Activated CD8-positive, alpha-beta memory T cell treated with anti-CD3 and anti-CD28 coated beads for 48 hours (primary cell): Measurements from ENCODE around the gene EPB42.

Experiments
- DNase-seq, 3 experiments: peaks; one replicate each; pipeline ENCODE4 v3.0.0-alpha.2; 2020; ENCODE audit warnings: low read depth in 2 of 3, low spot score in 2 of 3

The EPB42 gene

DNA sequence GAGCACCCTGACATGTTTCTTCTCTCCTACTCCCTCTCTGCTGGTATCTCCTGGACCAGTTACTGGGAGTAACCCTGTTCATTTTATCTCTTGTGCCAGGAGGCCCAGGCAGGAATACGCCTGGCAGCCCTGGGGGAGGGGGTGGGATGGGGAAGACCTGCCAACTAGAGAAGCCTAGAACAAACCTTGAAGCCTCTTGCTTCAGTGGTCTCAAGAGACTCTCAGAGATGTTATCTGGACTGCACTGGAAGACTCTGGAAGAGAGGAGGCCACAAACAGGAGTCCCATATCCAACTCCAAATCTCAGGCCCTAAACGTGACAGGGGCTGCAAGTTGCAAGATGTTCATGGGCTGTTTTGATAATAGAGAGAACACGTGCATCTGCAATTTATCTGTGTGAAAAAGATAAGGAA lies at the start of gene EPB42:
TSS of gene EPB42 (minus strand) at position 28 of the 413 bp plus-strand sequence. CDS start 193 bp downstream, outside the sequence.
- DNase-seq = no peak

DNA sequence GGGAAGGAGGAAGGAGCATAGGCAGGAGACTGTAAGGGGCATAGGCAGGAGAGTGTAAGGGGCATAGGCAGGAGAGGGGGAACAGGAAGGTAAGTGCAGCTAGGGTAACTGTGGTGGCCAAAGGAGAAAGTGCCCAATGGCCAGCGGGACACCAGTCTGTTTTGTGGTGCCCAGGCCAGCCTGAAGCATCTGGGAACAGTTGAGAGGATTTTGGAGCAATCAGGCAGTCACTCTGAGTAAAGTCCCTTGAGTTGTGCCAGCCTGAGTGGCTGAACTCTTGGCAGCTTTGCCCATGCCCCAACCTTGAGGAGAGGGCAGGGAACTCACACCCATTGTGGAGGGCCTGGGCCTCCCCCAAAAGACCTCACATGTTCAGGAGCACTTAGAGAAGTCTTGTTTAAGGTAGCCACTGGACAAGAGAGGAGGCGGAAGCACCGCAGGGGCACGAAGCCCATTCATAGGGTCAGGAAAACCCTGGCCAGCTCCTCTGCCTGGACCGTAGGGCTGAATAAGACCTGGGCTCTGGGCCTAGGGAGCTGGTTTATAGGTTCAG lies 49.4 kb upstream of the EPB42 start:
- no peak for DNase-seq

DNA sequence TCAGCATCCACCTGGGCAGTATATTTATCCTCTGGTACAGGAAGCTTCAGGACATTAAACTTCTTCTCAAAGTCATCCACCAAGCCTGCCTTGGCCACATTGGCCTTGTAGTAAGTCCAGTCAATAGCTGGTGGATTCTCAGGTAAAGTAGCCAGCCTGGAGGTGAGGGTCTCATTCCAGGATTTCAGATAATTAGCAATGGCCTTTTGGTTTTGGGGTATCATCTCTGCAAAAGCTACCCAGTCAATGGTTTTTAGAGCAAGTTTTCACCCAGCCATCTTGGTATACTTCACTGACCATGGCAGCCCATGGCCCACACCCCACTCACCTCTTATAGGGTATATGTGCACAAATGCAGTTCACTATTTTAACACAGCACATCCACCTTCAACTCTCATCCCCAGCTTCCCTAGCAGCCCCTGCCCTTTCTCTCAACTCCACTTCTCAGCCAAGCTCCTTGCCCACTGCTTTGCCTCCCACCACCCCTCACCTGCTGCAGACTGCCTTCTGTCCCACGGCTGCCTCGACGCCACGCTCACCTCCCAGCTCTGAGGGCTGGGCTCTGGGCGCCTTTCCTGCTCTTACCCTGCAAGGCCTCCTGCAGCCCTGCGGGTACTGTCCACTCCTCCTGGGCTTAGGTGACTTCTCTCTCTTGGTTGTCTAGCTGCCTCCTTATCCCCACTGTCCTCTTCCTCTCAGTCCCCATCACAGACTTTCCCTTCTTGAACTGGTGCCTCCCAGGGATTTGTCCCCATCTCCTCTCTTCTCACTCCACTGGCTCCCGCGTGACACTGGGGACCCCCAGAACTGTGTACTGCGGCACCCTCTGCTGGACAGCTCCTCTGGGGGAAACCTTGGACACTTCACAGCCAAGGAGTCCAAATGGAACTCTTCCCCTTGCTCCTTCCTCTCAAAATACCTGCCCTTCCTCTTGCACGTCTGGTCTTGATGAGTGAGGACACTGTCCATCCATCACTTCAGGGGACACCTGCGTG lies 47.6 kb upstream of the EPB42 start:
- DNase-seq = no peak

DNA sequence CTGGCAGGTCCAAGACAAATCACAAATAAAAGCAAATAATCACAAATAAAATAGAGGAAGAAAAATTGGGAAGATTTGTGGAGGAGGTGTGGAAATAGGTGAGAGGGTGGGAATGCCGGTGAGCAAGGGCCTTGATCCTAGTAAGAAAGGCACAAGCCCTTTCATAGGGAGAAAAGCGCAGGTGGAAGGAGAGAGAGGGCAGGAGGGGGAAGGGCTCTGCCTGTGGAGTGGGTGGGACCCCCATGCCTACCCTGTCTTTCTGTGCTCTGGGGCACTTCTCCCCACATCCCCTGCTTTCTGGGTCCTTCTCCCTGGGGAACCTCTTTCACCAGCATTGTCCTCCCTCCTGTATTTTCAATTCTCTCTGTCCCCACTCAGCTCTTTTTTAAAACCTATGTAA lies 46.6 kb upstream of the EPB42 start:
- DNase-seq = no peak

DNA sequence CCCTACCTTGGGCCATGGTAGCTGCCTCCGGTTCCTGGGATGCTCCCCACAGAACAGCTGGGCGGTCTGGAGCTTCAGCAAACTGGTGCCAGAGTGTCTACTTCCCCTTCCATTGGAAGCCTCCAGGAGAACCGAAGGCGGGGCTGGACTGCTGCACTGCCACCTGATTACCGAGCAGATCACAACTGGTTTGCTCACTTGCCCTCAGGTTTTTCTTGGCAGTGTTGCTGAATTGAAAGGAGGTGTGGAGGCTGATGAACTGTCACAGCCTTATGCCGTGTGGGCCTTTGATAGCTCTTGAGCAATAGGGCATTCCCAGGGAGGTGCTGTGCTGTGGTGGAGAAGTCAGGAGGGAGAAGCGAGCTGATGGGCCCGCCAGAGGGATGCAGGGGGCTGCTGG lies 46.0 kb upstream of the EPB42 start, which contains the start of gene TGM5:
TSS of gene TGM5 (minus strand) at position 95 of the 400 bp plus-strand sequence. CDS start at position 16, 79 bp downstream.
- DNase-seq = no peak

DNA sequence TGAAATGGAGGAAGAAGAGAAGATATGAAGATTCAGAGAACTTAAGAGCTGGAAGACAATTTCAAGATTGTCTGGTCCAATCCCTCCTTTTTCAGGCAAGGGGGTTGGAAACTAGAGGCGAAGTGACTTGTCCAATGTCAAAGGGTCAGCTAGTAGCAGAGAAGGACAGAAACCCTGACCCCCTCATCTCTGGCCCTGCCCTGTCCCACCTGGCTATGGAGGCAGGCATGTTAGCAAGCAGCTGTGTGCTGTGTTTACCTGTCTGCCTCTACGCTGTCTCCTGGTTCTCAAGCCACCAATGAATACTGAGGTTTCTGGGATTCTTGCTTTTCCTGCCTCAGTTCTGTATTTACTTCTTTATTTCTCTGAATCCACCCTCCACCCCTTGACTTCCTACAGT lies 45.6 kb upstream of the EPB42 start:
- no peak for DNase-seq

DNA sequence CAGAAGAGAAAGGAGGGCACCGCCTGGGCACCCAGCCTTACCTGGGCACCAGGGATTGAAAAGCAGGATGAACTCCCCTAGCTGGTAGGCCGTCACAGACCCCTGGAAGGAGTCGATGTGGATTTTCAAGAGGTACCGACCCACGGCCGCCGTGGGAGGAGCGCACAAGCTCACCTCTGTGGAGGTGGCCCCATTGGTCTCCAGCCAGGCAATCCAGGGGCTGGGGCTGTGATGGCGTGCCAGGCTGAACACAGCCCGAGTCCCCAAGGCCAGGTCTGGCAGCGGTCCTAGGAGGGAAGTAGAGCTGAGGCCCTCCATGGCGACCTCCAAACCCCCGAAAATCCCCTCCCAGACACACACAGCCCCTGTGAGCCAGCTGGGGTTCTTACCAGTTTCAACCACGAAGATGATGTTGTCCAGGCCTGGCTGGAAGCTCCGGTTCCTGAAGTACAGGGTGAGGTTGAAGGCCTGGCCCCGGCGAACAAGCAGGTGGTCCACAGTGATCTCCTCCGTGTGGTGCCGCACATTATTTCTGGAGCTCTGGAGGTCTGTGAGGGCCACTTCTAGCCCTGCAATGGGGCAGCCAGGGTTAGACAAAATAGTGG lies 39.3 kb upstream of the EPB42 start:
- no peak for DNase-seq

DNA sequence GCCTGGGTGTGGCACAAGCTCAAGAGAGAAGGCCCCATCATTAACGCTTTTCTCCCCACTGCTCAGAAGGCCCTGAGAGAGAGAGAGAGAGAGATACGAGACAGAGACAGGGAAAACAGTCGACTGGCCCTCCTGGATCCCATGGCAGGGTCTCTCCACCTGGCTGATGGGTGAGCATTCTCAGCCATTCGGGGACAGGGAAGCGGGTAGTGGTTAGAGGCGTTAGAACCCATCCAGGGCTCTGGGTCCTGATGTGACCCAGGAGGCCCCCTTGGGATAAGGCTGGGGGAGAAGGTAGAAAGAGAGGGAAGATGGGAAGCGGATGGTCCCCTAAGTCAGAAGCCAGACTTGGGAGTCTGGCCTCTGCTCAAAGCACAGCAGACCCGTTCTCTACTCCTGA lies 38.0 kb upstream of the EPB42 start:
- DNase-seq = no peak

DNA sequence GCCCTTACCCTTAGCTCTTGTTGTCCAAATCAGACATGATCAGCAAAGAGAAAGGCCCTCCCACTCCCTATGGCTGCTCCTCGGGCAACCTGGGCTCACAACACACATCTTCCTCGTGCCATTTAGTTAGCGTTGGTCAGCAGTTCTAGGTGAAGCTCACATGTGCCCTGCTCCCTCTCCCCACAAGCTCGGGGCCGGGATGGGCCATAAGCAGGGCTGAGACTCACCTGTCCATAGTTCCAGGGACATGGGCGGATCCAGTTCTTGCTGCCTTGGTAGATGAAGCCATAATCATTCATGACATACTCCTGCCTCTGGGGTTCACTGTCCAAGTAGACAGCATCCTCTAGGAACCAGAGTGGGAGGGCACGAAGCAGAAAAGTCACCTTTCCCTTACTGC lies 35.5 kb upstream of the EPB42 start:
- DNase-seq = no peak

DNA sequence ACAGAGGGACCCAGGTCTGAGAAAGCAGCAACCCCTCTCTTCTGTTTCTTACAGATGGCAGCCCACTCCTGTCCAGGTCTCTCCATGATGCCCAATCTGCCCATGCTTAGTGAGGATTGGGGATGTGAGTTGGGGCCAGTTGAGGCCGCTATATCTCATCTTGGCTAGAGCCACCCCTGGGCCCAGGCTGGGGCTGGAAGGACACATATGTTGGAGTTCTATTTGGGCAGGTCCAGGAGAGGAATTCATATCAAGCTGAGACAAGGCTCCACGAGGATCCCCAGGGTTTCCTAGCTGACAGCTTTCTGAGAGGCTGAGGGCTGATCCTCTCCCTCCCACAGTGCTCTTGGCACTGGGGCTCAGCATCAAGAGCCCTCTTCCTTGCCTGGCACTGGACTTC lies 34.6 kb upstream of the EPB42 start:
- DNase-seq = no peak

DNA sequence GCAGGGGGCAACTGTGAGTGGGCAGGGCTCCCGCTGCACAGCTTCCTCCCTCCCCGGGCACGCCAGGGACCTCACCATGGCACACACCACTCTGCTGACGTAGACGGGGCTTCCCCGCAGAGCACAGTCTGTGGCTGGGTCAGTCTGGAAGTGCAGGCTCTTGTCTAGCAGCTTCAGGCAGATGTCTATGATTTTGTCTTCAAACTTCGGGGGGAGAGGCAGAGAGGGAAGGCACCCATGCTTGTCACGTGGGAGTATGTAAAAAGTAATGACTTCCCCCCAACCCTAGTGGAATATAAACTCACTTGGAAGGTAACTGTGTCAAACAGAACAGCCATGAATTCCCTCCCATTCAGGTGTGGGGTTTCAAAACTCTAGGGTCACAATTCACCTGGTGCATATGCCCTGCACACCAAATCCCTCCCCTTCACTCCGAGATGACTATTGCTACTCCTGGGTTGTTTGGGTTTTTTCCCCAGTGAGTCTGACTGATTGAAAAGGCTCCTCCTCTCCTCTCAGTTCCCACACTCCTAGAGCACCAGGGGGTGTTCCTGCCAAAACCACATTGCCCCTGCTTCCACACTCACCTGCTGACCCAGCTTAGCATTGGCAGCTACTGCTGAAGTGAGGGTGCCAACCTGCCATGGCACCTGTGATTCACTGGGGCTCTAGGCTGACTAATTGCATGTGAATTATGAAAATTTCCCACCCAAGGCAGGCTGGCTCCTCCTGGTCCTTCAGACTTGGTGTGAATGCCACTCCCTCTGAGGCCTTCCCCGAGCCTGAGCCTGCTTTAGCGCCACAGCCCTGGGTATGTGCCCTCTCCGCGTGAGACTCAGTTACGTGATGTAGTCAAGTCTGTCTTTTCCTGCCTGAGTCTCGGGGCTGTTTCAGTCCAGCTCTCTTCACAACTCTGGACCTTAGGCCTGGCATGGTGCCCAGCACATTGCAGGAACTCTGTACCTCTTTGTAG lies 32.9 kb upstream of the EPB42 start:
- no peak for DNase-seq

DNA sequence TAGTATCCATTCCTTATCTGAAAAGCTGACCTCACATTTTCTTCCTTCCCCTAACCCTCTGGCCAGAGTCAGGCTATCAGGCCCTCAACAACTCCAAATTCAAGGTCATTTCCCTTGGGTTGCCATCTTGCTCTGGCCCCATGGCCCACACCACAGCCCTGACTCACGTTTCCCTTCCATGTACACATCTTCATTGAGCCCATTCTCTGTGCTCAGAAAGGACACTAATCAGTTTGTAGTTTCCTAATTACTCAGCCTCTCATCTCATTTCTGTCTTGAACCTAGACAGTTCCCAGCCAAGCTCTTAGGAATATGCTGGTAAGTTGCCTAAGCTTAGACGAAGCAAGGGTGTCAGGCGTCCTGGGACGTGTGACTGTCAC lies 31.0 kb upstream of the EPB42 start:
- peak in 1 of 3 experiments; percentile 24 for DNase-seq

DNA sequence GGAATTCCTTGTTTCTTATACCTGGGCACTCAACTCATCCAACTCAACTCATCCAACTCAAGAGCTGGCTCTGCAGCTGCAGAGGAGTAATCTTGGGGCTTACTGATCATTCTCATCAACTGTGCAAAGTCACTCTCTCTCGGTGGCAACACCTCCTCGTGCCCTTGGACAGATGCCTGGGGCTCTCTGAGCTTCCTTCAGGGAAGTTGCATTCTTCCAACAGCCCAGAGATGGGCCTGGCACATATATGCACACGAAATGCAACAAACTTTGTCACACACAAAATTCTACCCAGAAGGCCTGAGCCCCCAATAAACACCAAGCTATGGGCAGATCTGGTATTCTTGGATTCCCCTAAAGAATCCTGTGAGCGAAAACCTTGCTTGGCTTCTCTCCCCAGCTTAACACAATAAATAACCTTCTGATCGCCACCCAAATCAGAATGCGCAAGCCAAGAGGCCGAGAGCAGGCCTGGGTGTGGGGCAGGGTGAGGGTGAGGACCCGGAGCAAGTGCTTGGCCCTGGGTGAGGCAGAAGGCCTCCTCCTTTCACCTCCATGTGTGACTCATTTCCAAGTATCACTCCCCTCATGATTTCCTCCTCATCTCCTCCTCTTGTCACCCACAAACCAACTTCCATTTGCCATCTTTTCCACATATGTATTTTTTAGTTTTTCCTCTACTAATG lies 30.5 kb upstream of the EPB42 start:
- DNase-seq = no peak

DNA sequence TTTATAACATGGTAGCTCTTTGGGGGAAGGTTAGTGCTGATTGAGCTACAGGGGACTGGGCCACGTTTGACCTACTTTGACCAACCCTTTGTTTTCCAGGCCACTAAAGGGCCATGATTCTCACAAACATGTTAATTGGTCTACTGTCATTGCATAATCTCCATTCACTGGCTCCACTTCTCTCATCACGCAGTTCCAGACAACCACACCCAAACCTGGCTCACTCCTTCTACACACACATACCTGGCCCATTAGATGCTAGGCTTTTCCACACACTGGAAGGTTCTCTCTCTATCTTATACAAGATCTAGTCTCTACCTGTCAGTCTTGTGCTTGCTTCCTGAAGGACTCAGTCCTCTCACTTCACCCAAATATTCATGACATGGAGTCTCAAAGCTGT lies 30.0 kb upstream of the EPB42 start:
- DNase-seq = no peak

DNA sequence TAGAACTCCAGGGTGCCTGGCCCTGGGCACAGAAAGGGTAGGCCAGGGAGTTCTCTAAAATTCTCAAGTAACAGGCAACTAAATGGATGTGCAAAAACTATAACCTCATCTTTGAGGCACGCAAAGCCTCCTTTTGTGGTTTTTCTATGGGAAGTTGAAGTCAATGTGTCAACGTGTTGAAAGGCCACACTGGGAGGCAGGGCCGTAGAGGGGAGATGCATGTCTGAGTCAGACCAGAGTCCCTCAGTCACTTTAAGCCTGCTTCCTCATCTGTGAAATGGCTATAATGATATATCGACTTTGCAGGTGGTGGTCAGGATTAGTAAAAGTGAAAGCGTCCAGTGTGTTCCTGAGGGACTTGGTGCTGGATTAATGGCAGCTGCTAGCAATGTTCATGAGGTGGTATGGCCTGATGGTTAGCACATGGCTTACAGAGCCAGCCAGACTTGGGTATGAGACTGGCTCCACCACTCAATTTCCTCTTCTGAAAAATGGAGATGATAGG lies 28.9 kb upstream of the EPB42 start:
- DNase-seq = no peak

DNA sequence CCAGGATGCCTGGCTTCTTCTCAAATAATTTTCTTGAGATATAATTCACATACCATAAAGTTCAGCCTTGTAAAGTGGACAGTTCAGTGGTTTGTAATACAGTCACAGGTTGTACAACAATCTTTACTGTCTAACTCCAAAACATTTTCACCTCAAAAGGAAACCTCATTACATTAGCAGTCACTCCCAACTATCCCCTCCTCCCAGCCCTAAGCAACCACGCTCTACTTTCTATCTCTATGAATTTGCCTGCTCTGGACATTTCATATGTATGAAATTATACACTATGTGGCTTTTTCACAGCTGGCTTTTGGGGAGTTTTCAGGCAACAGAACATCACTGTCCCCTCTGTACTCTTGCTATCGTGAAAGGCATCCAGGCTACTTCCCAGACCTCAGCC lies 28.4 kb upstream of the EPB42 start:
- no peak for DNase-seq

DNA sequence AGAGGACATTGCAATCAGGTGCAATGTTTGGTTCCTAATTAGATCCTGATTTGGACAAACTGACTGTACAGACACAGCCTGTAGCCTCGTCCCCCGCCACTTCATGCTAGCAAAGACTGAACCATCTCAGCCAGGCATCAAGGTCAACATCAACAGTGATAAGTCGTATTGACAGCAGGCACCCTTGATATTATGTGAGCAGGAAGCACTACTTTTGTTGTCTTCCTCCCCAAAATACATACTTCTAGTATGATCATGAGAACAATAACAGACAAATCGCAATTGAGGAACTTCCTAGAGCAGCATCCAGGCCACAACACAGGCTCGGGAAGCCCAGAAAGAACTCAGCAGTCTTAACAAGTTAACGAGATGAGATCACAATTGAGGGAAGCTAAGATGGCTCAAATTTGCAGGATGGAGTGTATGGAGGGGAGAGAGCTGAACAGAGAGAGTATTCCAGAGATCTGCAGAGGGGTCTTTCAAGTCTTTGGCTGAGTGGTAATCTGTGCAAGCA lies 25.5 kb upstream of the EPB42 start:
- no peak for DNase-seq

DNA sequence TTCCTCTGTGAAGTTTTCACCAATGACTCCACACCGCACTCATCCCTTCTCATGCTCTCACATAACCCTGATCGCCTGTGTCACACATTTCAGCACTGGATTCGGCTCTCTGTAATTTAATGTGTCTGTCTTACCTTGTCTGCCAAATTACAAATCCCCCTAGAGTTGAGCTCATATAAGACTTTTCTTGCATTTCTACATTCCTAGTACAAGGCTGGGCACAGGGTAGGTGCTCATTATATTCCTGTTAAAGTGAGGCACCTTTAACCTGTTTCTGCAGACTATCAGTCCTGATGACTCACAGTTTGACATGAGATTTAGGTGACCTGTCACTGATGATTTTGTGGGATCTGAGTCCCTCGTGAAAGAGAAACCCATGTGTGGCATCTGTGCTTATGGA lies 23.3 kb upstream of the EPB42 start:
- DNase-seq = no peak

DNA sequence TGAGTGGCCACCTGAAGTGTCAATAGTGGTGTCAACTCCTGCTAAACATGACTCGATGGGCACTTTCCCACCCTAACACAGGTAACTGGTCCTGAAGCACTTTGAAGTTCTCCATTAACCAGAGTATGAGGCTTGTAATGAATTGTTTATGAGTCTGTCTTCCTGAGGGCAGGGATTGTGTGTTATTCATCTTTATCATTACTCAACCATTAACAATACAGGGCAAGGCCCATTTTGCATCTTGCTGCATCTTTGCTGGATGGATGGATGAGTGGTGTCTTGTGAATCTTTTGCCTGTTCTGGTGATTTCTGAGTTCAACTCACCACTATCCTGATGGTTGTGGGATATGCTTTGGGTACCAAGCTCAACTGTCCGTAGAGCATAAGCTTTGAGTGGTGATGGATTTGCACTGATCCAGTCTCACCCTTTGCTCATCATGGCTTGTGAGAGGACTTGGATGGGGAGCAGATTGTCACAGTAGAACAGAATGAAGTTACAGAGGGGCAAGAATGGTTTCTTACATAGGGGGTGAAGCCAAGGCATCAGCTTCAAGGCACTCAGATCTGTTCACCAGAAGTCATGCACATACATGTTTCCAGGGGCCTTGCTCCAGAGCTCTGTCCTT lies 22.3 kb upstream of the EPB42 start:
- DNase-seq = no peak
